ENCODE data around the gene SPACDR. TPM values are rescaled to one million over a fixed set of nuclear protein-coding genes. Genes with fewer than 3 reads are reported as not detected.

The SPACDR gene
- total and polyA plus RNA-seq, 9 of the 15 experiments (the other 6 are each of a cell fraction or from before 2014, with no cell fraction given): 0.07 to 0.55 (median 0.14) TPM; not detected in 1

- TF ChIP-seq HMGXB4 (CRISPR knock-in tag; IDR thresholded peaks at IDR 0.05) (no peak), SP2 (IDR thresholded peaks at IDR 0.05; ENCODE audit: extremely low read depth, low read depth, low read length, poor library complexity, severe bottlenecking) (no peak), HES1 (IDR thresholded peaks at IDR 0.05; ENCODE audit: low read depth) (no peak), RHOXF2B (CRISPR knock-in tag; conservative IDR thresholded peaks at IDR 0.05) (no peak), CEBPG (CRISPR knock-in tag; IDR thresholded peaks at IDR 0.05) (no peak), CEBPG (tag; conservative IDR thresholded peaks at IDR 0.05 in 1 of 2, IDR thresholded peaks at IDR 0.05 in 1 of 2) (no peak), U2AF2 (optimal IDR thresholded peaks at IDR 0.05; ENCODE audit: low read depth, low read length) (no peak), DMBX1 (CRISPR knock-in tag; IDR thresholded peaks at IDR 0.05; ENCODE audit: borderline replicate concordance) (0 out of 2 replicates have a peak, but pooled peaks have one; percentile 18), SMARCA5 (IDR thresholded peaks at IDR 0.05) (no peak), FOXA3 (CRISPR knock-in tag; conservative IDR thresholded peaks at IDR 0.05 in 1 of 2, IDR thresholded peaks at IDR 0.05 in 1 of 2) (no peak), THRA (IDR thresholded peaks at IDR 0.05) (no peak), PHF20 (IDR thresholded peaks at IDR 0.05; ENCODE audit: partially characterized antibody) (no peak), ZNF24 (IDR thresholded peaks at IDR 0.05) (no peak), RBM14 (IDR thresholded peaks at IDR 0.05; ENCODE audit: borderline replicate concordance, insufficient read depth, low read depth, low read length) (no peak), POLR3A (IDR thresholded peaks at IDR 0.05; ENCODE audit: borderline replicate concordance, extremely low read depth, insufficient read depth, insufficient read length) (no peak), HMGN3 (IDR thresholded peaks at IDR 0.05; ENCODE audit: borderline replicate concordance, extremely low read depth, insufficient read length, low read depth, low read length) (no peak), ZEB2 (IDR thresholded peaks at IDR 0.05) (no peak), MTA1 (IDR thresholded peaks at IDR 0.05; ENCODE audit: borderline replicate concordance) (no peak), FOXJ2 (tag; IDR thresholded peaks at IDR 0.05) (no peak), GTF2F1 (IDR thresholded peaks at IDR 0.05; ENCODE audit: low read depth, low read length) (no peak), ELF4 (CRISPR knock-in tag; IDR thresholded peaks at IDR 0.05) (no peak)
Observed at GRCh38 chr7:100472854-100473499, 8.9 kb upstream of the SPACDR start (continued).

Data from K562 (cell line).